Measurements from ENCODE around the gene CHTF8.
"Not testable (repeated sequence)": the region's sequence is repeated elsewhere in the genome, so short reads cannot be mapped to it uniquely, and the experiment has no call there.

The CHTF8 gene

DNA sequence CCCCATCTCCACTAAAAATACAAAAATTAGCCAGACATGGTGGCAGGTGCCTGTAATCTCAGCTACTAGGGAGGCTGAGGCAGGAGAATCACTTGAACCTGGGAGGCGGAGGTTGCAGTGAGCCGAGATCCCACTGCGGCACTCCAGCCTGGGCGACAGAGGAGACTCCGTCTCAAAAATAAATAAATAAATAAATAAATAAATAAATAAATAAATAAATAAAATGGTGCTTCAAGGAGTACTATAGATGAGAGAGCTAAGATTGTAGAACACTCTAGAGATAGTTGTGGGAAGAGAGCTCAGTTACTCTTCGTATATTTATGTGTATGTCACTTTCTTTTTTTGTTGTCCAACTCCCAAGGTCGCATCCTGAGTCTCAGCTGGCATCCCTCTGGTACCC, 7.1 kb upstream of the CHTF8 start:
- DNase-seq (ENCODE audit: low read depth in 2 of 2) = not testable (repeated sequence)

DNA sequence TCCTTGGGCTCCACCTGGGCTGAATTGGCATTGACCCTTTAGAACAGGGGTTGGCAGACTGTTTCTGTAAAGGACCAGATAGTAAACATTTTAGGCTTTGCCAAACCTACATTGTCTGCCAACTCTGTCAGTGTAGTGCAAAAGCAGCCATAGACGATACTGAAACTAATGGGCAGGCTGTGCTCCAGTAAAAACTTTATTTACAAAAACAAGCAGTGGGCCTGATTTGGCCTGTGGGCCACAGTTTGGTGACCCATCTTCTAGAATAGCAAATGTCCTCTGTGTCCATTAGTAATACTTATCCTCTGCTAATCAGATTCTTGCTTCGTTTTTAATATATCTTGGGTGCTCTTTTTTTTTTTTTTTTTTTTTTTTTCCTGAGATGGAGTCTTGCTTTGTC, 6.2 kb upstream of the CHTF8 start:
- no peak for DNase-seq (ENCODE audit: low read depth in 2 of 2)

DNA sequence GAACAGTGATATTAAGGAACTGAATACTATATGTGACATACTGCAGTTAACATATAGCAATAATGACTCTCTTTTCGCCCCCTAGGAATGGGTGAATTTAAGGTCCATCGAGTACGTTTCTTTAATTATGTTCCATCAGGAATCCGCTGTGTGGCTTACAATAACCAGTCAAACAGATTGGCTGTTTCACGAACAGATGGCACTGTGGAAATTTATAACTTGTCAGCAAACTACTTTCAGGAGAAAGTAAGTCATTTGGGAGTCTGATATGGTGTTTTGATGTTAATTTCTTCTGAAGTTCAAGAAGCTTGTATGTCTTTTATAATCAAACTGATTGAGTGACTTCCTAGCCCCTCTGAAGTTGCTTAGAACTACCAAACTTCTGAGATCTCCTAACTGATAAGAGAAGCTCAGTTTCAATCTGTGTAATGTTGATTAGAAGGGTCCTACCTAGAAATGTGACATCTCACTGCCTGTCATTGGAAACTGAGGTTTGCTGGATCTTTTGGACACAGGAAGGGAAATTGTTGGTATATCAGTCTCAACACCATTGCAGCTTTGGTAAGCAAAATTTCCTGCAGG, 1.1 kb upstream of the CHTF8 start:
- DNase-seq (ENCODE audit: low read depth in 2 of 2) = no peak

DNA sequence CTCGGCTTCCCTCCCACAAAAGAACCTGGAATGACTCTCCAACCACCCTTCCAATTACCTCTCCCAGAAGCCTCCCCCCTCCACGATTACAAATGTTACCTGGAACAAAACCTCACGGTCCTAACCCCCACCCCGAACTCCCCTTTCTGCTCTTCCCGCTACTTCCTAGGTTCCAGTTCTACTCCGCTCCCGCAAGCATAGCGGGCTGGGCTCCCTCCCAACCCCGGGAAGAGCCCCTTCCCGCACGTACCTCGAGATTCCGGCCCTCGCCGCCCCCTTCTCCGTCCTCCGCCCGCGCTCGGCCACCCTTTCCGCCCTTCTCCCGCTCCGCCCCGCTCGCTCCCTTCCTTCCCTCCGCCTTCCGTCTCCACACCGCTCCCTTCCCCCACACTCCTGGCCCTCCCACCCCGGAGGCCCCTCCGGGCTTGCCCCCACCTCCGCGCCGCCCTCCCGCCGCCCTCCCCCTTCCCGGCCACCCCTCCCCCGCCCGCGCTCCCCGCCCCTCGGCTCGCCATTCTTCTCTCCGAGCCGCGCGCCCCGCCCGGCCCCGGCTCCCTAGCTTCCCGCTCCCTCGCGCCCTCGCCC, 457 bp downstream of the CHTF8 start:
- DNase-seq (ENCODE audit: low read depth in 2 of 2) = peak; percentile 67 to 70

DNA sequence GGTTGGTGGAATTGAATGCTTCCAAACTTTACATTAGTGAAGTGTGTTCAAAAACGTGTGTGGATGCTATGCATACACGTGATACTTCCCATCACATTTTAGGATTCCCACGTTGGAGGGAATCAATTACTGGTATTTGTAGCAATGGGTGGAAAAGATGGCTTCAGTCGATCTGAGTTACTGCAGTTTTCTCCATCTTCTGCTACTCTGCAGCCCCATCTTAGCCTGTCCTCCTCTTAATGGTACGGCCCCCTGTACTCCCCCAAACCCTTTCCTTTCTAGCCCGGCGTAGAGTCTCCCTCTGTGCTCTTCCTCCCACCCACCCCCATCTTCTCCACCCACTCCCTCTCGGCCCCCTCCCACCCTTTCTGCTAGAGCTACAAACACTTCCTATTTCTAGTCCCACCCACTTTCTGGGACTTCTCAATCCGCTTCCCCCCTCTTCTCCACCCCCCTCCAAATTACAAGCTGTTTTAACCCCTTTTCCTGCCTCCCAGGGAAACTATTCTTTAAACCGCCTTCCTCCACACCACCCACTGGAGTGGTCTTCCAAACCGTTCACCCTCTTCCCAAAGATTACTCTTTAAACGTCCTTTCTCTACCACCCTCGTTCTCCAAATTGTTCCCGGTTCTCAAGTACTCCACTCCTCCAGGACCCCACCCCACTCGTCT, 1.1 kb downstream of the CHTF8 start:
- DNase-seq (ENCODE audit: low read depth in 2 of 2) = no peak

DNA sequence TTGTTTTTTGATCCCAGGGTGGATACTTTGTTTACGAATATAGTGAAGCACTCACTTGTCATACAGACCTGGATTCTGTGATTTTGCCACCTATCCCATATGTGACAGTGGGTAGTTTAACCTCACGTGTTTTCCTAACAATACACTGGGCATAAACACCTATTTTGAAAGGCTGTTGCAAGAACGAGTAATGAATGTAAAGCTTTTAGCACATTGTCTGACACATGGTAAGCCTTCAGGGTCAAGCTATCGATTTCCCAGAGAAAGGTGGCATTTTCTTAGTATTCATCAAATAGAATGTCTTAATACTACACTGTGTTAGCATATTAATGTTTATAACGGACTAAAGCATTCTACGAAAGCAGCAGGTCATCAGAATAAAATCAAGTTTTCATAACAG, 1.9 kb downstream of the CHTF8 start:
- DNase-seq (ENCODE audit: low read depth in 2 of 2) = no peak

DNA sequence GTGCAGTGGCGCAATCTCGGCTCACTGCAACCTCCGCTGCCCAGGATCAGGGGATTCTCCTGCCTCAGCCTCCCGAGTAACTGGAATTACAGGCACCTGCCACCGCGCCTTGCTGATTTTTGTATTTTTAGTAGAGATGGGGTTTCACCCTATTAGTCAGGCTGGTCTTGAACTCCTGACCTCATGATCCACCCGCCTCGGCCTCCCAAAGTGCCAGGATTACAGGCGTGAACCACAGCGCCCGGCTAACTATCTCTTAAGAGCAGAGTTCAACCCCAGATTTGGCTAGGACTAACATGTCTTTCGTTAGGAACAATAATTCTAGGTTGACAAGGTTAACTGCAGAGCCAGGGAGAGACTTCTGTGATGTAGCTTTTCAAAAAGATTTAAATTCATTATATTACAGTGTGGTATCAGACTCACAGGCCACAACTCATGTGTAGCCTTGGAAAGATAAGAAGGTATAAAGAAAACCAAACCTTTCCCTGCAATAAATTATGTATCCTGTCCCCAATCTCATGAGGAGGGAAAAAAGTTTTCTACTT, 4.3 kb downstream of the CHTF8 start:
- DNase-seq (ENCODE audit: low read depth in 2 of 2) = no peak

DNA sequence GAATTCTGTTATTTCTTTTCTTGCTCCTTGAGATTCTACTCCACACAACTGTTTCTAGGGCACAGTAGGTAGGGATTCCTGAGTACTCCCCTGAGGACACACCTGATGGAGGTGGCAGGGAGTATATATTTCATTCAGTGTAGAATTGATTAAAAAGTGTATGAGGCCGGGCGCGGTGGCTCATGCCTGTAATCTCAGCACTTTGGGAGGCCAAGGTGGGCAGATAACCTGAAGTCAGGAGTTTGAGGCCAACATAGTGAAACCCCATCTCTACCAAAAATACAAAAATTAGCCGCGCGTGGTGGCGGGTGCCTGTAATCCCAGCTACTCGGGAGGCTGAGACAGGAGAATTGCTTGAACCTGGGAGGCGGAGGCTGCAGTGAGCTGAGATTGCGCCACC, 5.6 kb downstream of the CHTF8 start:
- not testable (repeated sequence) for DNase-seq (ENCODE audit: low read depth in 2 of 2)

DNA sequence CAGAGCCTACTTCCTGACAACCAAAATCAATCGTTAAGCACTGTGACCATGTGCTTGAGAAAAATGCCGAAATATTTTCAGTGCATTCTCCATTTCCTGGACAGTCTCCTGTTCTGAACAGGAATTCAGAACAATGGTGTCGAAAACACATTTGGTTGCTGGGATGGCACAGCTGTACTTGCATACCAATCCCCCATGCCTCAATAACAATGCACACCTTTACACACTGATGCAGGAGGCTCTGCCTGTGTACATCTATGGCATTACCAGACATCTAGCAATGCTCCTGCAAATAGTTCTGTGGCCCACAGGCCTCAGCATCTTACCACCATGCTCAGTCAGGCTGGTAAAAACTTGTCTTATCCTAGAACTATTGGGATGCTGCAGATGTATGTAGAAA, 6.2 kb downstream of the CHTF8 start:
- DNase-seq (ENCODE audit: low read depth in 2 of 2) = no peak

DNA sequence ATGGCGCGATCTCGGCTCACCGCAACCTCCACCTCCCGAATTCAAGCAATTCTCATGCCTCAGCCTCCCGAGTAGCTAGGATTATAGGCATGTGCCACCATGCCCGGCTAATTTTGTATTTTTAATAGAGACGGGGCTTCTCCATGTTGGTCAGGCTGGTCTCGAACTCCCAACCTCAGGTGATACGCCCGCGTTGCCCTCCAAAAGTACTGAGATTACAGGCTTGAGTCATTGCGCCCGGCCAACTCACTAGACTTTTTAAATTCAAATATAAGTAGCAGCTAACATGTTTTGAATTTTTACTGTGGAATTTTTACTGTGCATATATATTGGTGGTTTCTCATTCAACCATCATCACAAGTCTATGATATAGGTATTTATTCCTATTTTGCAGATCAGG, 7.4 kb downstream of the CHTF8 start:
- not testable (repeated sequence) for DNase-seq (ENCODE audit: low read depth in 2 of 2)

DNA sequence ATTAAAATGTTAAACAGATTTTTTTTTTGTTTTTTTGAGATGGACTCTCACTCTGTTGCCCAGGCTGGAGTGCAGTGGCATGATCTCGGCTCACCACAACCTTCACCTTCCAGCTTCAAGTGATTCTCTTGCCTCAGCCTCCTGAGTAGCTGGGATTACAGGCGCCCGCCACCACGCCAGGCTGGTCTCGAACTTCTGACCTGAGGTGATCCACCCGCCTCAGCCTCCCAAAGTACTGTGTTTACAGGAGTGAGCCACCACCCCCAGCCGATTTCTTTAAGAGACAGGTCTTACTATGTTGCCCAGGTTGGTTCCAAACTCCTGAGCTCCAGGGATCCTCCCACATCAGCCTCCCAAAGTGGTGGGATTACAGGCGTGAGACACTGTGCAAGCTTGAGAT, 8.0 kb downstream of the CHTF8 start:
- DNase-seq (ENCODE audit: low read depth in 2 of 2) = not testable (repeated sequence)

DNA sequence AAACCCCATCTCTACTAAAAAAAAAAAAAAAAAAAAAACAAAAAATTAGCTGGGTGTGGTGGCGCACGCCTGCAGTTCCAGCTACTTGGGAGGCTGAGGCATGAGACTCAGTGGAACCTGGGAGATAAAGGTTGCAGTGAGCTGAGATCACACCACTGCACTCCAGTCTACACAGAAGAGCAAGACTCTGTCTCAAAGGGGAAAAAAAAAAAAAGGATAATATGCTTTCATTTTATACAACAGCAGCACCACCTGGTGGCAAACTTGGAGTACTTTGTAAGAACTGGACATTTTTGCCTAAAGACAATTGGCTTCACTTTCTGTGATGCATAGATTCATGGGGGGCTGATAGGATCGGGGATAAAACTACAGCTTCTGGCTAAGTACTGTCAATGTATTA, 8.5 kb downstream of the CHTF8 start:
- DNase-seq (ENCODE audit: low read depth in 2 of 2) = peak; percentile 53 to 58

DNA sequence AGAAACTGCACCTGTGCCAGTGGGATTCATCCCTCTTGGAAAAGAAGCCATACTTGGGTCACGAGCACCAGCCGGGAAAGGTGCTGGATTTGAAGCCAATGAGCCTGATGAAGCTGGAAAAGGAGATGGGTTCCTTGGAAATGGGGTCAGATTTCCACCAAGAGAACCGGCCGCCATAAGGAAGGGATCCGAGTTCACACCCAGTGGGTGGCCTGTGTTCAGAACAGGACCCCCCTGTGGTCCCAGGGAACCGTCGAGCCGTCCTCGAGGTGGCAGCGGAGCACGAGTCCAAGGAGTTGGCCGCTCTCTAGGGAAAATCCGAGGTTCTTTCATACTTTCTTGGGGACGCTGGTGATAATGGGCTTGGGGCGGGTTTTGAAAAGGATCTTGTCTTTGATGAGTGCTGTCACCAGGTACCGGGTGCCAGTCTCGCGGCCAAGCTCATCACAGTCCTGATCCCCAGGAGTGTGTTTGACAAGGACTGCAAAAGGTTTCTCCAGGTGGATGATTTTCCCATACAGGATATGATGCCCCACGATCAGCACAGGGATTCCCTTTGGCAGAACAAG, 12.2 kb downstream of the CHTF8 start:
- no peak for DNase-seq (ENCODE audit: low read depth in 2 of 2)

DNA sequence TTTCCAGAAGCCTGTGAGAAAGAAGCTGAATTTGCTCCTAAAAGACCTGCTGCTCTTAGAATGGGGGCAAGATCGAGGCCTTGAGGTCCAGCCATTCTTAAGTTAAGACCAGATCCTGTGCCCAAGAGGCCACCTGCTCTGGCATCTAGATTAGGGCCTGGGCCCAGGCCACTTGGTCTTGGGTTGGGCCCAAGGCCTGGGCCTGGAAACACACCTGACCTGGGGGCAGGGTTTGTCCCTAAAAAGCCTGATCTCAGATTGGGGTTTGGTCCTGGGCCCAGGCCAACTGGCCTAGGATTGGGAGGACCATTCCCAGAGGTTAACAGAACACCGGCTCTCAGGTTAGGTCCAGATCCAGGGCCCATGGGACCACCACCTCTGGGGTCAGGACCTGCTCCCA, 12.9 kb downstream of the CHTF8 start:
- no peak for DNase-seq (ENCODE audit: low read depth in 2 of 2)

DNA sequence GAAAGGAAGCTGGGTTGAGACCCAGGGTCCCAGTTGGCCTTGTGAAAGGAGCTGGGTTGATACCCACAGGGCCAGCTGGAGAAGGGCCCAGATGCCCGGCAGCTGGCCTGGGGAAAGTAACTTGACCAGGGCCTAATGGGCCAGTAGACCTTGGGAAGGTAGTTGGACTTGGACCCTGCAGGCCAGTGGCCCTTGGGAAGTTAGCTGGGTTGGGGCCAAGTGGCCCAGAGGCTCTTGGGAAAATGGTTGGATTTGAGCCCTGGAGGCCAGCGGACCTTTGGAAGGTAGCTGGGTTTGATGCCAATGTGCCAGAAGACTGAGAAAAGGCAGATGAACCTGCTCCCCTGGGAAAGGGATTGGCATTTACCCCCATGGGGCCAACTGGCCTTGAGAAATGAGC, 13.4 kb downstream of the CHTF8 start:
- no peak for DNase-seq (ENCODE audit: low read depth in 2 of 2)

DNA sequence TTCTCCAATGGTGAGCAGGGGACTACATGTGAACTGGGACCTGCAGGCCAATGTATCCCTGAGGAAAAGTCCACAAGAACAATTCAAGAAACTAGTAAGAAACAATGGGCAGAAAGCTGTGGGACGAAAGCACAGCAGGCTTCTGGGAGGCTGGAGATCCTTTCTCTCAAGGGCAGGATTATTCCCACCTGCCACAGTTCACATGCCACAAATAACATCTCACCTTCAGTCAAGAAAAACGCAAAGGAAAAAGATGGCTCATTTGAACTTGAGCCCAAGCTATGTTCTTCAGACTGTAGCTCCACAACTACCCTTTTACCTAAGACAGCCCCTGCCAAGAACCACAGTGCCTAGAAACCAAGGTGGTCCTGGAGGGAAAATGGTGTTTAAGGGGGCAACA, 13.9 kb downstream of the CHTF8 start:
- no peak for DNase-seq (ENCODE audit: low read depth in 2 of 2)

DNA sequence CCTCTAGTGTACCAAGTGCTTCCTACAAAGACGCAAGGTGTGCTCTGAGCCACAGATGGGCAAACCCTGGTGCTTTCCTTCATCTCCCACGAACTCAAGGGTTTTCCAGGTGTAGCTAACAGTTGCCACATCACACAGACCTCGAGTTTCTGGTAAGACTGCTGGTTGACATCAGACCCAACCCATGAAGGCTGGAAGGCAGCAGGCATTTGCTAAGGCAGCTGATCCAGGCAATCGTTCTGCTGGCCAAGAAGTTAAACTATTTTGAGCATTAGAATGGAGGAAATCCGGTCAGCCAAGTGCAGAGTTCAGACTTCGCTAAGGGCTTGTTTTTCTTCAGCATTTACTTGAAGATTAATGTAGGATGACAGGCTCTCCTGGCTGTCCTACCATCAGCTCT, 15.5 kb downstream of the CHTF8 start:
- no peak for DNase-seq (ENCODE audit: low read depth in 2 of 2)

DNA sequence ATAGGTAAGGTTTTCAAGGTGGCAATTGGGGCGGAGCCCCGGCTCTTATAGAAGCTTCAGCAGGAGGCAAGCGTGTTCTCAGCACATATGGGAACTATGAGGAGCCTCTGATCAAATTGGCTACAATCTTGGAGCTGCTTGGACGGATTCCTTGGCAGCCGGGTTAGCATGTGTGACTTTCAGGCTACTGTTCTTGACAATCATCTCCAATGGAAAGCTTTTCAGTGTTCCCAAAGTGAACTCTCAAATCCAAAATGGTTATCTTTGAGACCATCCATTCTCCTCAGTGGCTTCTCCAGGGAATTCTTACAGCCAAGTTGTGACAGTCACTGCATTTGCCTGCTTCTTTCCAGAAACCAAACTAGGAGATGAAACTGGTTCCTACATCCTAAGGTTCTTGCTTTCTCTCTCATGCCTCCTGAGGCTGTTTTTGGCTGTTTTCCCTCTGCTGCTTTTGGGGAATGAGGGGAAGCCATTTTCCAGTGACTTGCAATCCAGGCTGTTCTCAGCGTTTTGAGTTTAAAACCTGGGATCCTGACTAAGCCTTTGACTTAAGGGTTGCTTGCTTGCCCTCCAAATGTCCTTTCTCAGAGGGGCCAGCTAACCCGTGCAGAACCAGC, 16.0 kb downstream of the CHTF8 start:
- DNase-seq (ENCODE audit: low read depth in 2 of 2) = no peak

DNA sequence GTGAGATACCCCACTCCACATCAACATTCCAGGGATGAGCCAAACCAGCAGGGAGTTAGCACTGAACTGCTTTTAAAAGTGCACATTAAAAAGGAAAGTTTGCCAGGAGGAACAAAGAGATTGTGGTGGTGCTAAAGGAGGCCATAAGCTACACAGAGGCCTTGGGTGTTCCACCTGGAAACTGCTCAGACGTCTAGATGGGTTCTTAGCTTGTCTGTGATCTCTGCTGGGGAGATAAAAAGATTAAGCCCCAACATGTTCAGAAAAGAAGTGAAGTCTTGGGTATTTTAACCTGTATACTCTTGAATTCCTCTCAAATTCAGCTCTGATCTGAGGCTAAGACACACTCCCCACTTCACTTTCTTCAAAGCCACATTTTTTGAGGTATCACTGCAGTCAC, 16.6 kb downstream of the CHTF8 start:
- DNase-seq (ENCODE audit: low read depth in 2 of 2) = no peak

DNA sequence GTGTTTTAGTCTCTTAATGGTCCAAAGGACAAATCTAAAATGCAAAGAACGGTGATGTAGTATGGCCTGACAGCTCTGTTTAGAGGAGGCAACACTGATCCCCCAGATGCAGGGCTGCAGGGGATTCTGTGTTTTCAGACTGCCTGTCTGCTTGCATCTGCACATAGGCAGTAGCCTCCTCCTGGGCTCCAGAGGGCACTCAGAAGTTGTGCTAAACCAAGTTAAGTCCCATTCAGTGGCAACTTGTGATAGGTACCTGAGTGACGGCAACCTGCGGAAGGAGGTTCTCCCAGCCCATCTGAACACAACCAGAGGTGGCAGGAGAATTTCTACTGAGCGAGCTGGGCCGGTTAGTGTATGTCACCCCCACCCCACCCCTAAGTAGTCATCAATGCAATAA, 17.0 kb downstream of the CHTF8 start:
- no peak for DNase-seq (ENCODE audit: low read depth in 2 of 2)

DNA sequence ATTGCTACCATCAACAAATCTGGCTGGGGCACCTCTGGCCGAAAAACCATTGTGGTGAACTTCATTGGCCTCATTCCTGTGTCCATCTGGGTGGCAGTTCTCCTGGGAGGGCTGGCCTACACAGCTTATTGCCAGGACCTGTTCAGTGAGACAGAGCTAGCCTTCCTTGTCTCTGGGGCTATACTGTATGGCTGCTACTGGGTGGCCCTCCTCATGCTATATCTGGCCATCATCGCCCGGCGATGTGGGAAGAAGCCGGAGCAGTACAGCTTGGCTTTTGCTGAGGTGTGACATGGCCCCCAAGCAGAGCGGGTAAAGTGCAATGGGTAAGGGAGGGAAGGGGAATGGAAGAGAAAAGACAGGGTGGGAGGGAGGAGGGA, 17.4 kb downstream of the CHTF8 start:
- no peak for DNase-seq (ENCODE audit: low read depth in 2 of 2)

DNA sequence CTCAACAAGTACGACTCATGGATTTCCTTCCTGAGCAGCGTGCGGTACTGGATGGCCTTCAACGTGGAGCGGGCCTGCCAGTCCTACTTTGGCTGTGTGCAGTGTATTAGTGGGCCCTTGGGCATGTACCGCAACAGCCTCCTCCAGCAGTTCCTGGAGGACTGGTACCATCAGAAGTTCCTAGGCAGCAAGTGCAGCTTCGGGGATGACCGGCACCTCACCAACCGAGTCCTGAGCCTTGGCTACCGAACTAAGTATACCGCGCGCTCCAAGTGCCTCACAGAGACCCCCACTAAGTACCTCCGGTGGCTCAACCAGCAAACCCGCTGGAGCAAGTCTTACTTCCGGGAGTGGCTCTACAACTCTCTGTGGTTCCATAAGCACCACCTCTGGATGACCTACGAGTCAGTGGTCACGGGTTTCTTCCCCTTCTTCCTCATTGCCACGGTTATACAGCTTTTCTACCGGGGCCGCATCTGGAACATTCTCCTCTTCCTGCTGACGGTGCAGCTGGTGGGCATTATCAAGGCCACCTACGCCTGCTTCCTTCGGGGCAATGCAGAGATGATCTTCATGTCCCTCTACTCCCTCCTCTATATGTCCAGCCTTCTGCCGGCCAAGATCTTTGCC, 17.9 kb downstream of the CHTF8 start:
- DNase-seq (ENCODE audit: low read depth in 2 of 2) = no peak
